ENCODE measurements around the gene MBNL2. TPM values are rescaled to one million over a fixed set of nuclear protein-coding genes. Genes with fewer than 3 reads are reported as not detected.
A peak's percentile ranks its signal among the peaks of the same experiment; 100 is the strongest.

Gene MBNL2
- total and polyA plus RNA-seq, 2 of the 13 experiments (the other 11 are each of a cell fraction or from before 2014, with no cell fraction given), result 30.8 to 59.0 TPM

DNA sequence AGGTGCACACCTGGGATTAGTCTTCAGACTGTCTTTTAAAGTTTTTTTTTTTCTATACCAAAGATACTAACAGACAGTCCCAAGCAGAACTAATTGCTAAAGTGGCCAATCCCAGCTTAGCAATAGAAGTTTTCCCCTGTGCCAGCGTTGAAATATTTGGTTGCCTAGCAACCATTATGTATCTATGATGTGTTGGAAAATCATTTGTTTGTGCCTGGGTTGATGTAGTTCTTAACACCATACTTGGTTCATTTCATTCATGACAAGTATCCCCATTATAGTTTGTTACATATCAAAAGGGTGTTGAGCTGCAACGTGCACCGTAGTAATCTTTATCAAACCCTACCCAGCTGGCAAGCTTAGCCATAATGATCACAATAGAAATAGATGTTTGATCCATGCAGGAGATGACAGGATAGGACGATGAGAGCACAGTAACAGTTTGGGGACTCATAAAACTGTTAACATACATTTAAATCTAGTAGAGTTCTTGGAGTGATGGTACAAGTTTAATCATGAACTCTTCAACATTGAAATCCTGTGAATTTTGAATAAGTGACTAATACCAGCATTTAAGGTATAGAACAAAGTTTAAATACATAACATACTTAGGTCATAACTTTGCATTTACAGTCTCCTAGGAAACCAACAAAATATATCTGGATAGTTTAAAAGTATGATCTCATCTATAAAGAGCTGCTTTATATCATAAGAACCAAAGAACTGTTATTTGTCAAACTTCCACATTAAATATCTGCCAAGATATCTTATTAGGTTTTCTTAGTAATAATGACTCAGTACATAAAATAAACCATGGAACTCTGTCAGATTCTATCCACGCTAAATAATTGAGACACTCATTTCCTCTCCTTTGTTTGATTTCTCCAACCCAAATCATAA, 73.4 kb downstream of the MBNL2 start:
- no peak for ATAC-seq
- no peak for DNase-seq (ENCODE audit: low spot score)
- Histone ChIP-seq H4K20me1 (ENCODE audit: insufficient read depth, low read length) (peaks cover 61% of the 10 kb centered on the region), H3K27me3 (ENCODE audit: control insufficient read depth in 1 of 2, insufficient read depth in 2 of 2, low read length in 2 of 2) (no peaks in the 10 kb centered on the region), H3K4me2 (ENCODE audit: low read depth, low read length) (no peak overlapping the region), H2AFZ (ENCODE audit: low read length) (no peak overlapping the region), H3K27ac (ENCODE audit: extremely low read length, insufficient read depth, low read length) (peak overlapping the region; percentile 50), H3K4me1 (ENCODE audit: insufficient read depth, low read length) (peaks cover 61% of the 10 kb centered on the region), H3K9me3 (ENCODE audit: low read length) (no peaks in the 10 kb centered on the region), H3K9ac (ENCODE audit: insufficient read depth, low read depth, low read length) (no peak overlapping the region), H3K36me3 (replicated peaks in 1 of 2; ENCODE audit: control insufficient read depth in 1 of 2, insufficient read depth in 2 of 2, low read length in 2 of 2) (peaks cover 14 to 38% of the 10 kb centered on the region in 2 experiments), H3K79me2 (ENCODE audit: insufficient read depth, low read length) (peaks cover 82% of the 10 kb centered on the region), H3K4me3 (replicated peaks in 1 of 3; ENCODE audit: insufficient read depth in 1 of 3, low read depth in 2 of 3, low read length in 3 of 3) (no peak overlapping the region)
- in situ Hi-C loops (cut with HindIII; ENCODE audit: extremely low pct_ligation_motif_present, low pct_unique_long_range_greater_than_20kb), result no loop called here
- intact Hi-C loops (cut with micrococcal nuclease; ENCODE audit: unreplicated experiment), result no loop called here
- WGBS (ENCODE audit: low lambda C conversion rate), result 95% methylated on average over 5 of the region's 5 CpGs
- ChIA-PET CTCF (ENCODE audit: low intra/inter-chr PET ratio, low total read pairs) (no interaction called here), POLR2A (interaction anchor here (1.2 to 1.3 kb wide), 2 partner anchors 20 to 61 kb away, joined by 3 read pairs; no protein-coding TSS in a partner anchor)
- FAIRE-seq, result no peak
- TF ChIP-seq ZNF547 (CRISPR knock-in tag; IDR thresholded peaks at IDR 0.05) (no peak), ZKSCAN5 (CRISPR knock-in tag; IDR thresholded peaks at IDR 0.05) (no peak), ZNF577 (CRISPR knock-in tag; IDR thresholded peaks at IDR 0.05; ENCODE audit: borderline replicate concordance, low read depth) (no peak), SSRP1 (CRISPR knock-in tag; IDR thresholded peaks at IDR 0.05) (0 out of 2 replicates have a peak, but pooled peaks have one; percentile 22), RFX1 (IDR thresholded peaks at IDR 0.05) (peak; percentile 59; the same call in 1 of the 2 replicates), RBM22 (optimal IDR thresholded peaks at IDR 0.05; ENCODE audit: low read length) (peak; percentile 38)
- TF ChIP-seq, protein P1, sequence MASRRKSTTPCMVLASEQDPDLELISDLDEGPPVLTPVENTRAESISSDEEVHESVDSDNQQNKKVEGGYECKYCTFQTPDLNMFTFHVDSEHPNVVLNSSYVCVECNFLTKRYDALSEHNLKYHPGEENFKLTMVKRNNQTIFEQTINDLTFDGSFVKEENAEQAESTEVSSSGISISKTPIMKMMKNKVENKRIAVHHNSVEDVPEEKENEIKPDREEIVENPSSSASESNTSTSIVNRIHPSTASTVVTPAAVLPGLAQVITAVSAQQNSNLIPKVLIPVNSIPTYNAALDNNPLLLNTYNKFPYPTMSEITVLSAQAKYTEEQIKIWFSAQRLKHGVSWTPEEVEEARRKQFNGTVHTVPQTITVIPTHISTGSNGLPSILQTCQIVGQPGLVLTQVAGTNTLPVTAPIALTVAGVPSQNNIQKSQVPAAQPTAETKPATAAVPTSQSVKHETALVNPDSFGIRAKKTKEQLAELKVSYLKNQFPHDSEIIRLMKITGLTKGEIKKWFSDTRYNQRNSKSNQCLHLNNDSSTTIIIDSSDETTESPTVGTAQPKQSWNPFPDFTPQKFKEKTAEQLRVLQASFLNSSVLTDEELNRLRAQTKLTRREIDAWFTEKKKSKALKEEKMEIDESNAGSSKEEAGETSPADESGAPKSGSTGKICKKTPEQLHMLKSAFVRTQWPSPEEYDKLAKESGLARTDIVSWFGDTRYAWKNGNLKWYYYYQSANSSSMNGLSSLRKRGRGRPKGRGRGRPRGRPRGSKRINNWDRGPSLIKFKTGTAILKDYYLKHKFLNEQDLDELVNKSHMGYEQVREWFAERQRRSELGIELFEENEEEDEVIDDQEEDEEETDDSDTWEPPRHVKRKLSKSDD (CRISPR knock-in tag; IDR thresholded peaks at IDR 0.05; ENCODE audit: low read depth), result no peak
- TF ChIP-seq, protein P2, sequence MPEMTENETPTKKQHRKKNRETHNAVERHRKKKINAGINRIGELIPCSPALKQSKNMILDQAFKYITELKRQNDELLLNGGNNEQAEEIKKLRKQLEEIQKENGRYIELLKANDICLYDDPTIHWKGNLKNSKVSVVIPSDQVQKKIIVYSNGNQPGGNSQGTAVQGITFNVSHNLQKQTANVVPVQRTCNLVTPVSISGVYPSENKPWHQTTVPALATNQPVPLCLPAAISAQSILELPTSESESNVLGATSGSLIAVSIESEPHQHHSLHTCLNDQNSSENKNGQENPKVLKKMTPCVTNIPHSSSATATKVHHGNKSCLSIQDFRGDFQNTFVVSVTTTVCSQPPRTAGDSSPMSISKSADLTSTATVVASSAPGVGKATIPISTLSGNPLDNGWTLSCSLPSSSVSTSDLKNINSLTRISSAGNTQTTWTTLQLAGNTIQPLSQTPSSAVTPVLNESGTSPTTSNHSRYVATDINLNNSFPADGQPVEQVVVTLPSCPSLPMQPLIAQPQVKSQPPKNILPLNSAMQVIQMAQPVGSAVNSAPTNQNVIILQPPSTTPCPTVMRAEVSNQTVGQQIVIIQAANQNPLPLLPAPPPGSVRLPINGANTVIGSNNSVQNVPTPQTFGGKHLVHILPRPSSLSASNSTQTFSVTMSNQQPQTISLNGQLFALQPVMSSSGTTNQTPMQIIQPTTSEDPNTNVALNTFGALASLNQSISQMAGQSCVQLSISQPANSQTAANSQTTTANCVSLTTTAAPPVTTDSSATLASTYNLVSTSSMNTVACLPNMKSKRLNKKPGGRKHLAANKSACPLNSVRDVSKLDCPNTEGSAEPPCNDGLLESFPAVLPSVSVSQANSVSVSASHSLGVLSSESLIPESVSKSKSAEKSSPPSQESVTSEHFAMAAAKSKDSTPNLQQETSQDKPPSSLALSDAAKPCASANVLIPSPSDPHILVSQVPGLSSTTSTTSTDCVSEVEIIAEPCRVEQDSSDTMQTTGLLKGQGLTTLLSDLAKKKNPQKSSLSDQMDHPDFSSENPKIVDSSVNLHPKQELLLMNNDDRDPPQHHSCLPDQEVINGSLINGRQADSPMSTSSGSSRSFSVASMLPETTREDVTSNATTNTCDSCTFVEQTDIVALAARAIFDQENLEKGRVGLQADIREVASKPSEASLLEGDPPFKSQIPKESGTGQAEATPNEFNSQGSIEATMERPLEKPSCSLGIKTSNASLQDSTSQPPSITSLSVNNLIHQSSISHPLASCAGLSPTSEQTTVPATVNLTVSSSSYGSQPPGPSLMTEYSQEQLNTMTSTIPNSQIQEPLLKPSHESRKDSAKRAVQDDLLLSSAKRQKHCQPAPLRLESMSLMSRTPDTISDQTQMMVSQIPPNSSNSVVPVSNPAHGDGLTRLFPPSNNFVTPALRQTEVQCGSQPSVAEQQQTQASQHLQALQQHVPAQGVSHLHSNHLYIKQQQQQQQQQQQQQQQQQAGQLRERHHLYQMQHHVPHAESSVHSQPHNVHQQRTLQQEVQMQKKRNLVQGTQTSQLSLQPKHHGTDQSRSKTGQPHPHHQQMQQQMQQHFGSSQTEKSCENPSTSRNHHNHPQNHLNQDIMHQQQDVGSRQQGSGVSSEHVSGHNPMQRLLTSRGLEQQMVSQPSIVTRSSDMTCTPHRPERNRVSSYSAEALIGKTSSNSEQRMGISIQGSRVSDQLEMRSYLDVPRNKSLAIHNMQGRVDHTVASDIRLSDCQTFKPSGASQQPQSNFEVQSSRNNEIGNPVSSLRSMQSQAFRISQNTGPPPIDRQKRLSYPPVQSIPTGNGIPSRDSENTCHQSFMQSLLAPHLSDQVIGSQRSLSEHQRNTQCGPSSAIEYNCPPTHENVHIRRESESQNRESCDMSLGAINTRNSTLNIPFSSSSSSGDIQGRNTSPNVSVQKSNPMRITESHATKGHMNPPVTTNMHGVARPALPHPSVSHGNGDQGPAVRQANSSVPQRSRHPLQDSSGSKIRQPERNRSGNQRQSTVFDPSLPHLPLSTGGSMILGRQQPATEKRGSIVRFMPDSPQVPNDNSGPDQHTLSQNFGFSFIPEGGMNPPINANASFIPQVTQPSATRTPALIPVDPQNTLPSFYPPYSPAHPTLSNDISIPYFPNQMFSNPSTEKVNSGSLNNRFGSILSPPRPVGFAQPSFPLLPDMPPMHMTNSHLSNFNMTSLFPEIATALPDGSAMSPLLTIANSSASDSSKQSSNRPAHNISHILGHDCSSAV (CRISPR knock-in tag; IDR thresholded peaks at IDR 0.05; ENCODE audit: borderline replicate concordance), result no peak
- TSS peak; percentile 4 for BruUV-seq (replicated peaks)
